Adrenal gland (tissue), 12 donors: Measurements from ENCODE around the gene GRIA3. TPM values are rescaled to one million over a fixed set of nuclear protein-coding genes. Genes with fewer than 3 reads are reported as not detected.

Source experiments
- DNase-seq, 7 donors: peaks; one replicate each; pipeline ENCODE4 v3.0.0-alpha.2; 2019 to 2020
- H3K27ac ChIP-seq, 5 donors: fragments of 200-600 bp; sonication (generic) in 4 of 5; 1 replicate in 3 of 5; 2 replicates in 2 of 5; pipeline versions ENCODE4 v1.5.1 to v1.8.0; 2016 to 2020; ENCODE audit warnings: mild to moderate bottlenecking in 1 of 5
- H3K27me3 ChIP-seq: fragments of 200-600 bp; 2 replicates; pipeline ENCODE4 v1.8.0; 2021
- H3K36me3 ChIP-seq, 2 donors: fragments of 200-600 bp; replicated peaks in 1 of 2; 1 replicate in 1 of 2; 2 replicates in 1 of 2; pipeline versions ENCODE4 v1.5.1 to v1.8.0; 2018 to 2022
- H3K4me1 ChIP-seq, 2 donors: fragments of 200-600 bp; replicated peaks in 1 of 2; 1 replicate in 1 of 2; 2 replicates in 1 of 2; pipeline versions ENCODE4 v1.5.1 to v1.8.0; 2018 to 2021
- H3K4me3 ChIP-seq, 4 donors: fragments of 200-600 bp; sonication (generic) in 3 of 4; one replicate each; pipeline ENCODE4 v1.5.1; 2016 to 2018
- H3K9me3 ChIP-seq, 3 donors: fragments of 200-600 bp; sonication (generic) in 1 of 3; replicated peaks in 1 of 3; 1 replicate in 2 of 3; 2 replicates in 1 of 3; pipeline versions ENCODE4 v1.5.1 to v1.8.0; 2016 to 2021
- POLR2A ChIP-seq, 2 donors: fragments of 450-650 bp; IDR thresholded peaks; one replicate each; pipeline ENCODE4 v1.6.1; 2017; ENCODE audit warnings: antibody characterized with exemption in 2 of 2, mild to moderate bottlenecking in 2 of 2, moderate library complexity in 1 of 2
- WGBS, 4 donors: extraction: QIAGEN DNeasy Blood & Tissue Kit in 2 of 4; methylation state at CpG; one replicate each; pipeline versions ENCODE4 v1.1.5 to v1.1.7; 2013 to 2017; 5-methylcytosine and 5-hydroxymethylcytosine counted together
- intact Hi-C, 2 donors: fragments of 100-400 bp; cut with DNase I; formaldehyde crosslinking; loops; one replicate each; pipeline versions ENCODE4 v1.14.1 to v1.15.0; 2022 to 2023
- polyA plus RNA-seq, 3 donors: library from polyadenylated mRNA; stranded (reverse); fragments of 200-250 nt in 2 of 3; fragments of 350-450 nt in 1 of 3; fragmentation: Illumina TruSeq in 1 of 3; extraction: RNeasy Lipid Tissue Mini Kit (QIAGEN cat#74804) in 1 of 3; gene quantifications; one replicate each; pipeline ENCODE4 v1.2.3, GENCODE V29; 2013 to 2014
- total RNA-seq, 9 donors: library from RNA; depleted of rRNA in 4 of 9; stranded (reverse); fragments of >200 nt in 4 of 9; fragments of 120-200 nt in 1 of 9; fragmentation: NEBNext Ultra II Directional in 1 of 9; extraction: Animal tissue kit (Norgen Biotek cat#: 25700) in 1 of 9; gene quantifications; one replicate each; pipeline versions ENCODE4 v1.1.0 to v1.2.4, GENCODE V29; 2013 to 2023
- TF ChIP-seq, protein P1 (sequence below), 6 experiments: fragments of 450-650 bp in 4 of 6; fragments of 200-600 bp in 2 of 6; sonication (generic) in 1 of 6; IDR thresholded peaks; 1 replicate in 5 of 6; 2 replicates in 1 of 6; pipeline versions ENCODE4 v1.5.1 to v1.8.0; 2016 to 2021; ENCODE audit warnings: antibody characterized with exemption in 6 of 6, mild to moderate bottlenecking in 2 of 6, moderate library complexity in 1 of 6
- donor health status: healthy with polysubstance abuse.
- donor health status: Bipolar disorder and iron deficiency.
- donor health status: DM: yes; HTN: yes; CAD: no.
- donor health status: DM: no; HTN: no; CAD: no.
- donor health status: DM: no; HTN: no; CAD: no.
- donor health status: DM: yes; HTN: yes; CAD: no.

The GRIA3 gene
- total and polyA plus RNA-seq, 12 donors: 9.1 to 51.9 (median 21.1) TPM

DNA sequence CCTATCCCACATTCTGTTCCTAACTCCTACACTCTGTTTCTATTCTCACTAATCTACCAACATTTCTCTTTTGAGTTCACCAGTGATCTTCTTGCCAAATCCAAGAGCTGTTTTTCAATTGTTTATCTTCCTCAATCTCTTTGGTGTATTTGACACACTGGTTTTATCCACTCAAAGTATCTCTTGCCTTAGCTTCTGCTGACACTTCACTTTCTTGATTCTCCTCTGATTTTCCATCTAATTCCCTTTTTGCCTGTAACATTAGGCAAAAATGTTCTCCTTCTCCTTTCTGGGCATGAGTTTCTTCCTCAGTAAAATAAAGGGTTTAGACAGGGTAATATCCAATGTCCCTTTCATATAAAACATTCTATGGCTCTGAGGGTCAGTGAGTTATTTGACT lies 26.2 kb downstream of the GRIA3 start:
- H3K4me1 ChIP-seq: peaks cover 1 to 11% of the 10 kb centered on the region in 2 donors
- no peaks in the 10 kb centered on the region for H3K36me3 ChIP-seq
- no peak for TF ChIP-seq POLR2A (IDR thresholded peaks at IDR 0.05)
- TF ChIP-seq, protein P1, sequence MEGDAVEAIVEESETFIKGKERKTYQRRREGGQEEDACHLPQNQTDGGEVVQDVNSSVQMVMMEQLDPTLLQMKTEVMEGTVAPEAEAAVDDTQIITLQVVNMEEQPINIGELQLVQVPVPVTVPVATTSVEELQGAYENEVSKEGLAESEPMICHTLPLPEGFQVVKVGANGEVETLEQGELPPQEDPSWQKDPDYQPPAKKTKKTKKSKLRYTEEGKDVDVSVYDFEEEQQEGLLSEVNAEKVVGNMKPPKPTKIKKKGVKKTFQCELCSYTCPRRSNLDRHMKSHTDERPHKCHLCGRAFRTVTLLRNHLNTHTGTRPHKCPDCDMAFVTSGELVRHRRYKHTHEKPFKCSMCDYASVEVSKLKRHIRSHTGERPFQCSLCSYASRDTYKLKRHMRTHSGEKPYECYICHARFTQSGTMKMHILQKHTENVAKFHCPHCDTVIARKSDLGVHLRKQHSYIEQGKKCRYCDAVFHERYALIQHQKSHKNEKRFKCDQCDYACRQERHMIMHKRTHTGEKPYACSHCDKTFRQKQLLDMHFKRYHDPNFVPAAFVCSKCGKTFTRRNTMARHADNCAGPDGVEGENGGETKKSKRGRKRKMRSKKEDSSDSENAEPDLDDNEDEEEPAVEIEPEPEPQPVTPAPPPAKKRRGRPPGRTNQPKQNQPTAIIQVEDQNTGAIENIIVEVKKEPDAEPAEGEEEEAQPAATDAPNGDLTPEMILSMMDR (IDR thresholded peaks at IDR 0.05): no peak
- no peaks in the 10 kb centered on the region for H3K27me3 ChIP-seq
- no peaks in the 10 kb centered on the region for H3K9me3 ChIP-seq
- no peak overlapping the region for H3K4me3 ChIP-seq
- intact Hi-C loops: no loop called here
- no peak for DNase-seq
- H3K27ac ChIP-seq: no peak overlapping the region

DNA sequence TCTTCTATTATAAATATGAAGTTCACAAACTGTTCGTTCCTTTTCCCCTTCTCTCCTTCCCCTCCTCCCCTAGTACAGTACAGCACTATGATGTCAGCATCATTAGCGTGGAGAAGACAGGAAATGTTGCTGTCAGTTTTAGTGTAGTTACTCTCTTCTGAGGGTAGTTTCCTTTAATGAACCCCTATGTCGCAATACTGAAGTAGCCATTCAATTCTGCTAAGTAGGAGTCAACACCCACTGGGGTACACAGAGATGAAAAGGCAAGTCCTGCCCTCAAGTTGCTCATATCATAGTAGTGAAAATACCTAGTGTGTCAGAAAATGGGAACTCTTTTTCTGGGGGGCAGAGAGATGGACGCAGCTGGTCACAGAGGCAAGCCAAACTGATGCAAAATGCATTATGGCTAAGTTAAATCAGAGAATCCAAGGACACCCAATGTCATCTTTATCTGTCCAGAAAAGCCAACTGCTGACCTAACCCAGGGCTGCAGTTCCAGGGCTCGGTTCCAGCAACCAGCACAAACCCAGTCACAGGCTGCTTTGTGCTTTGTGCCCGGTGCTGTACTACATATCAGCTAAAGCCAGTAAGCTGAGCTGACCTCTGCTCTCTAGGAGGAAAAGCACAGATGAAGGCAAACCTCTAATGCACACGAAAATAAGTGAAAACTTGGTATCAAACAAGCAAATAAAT lies 31.5 kb downstream of the GRIA3 start:
- no peaks in the 10 kb centered on the region for H3K9me3 ChIP-seq
- peak; percentile 46 to 74 (median 63) for DNase-seq
- H3K4me1 ChIP-seq: peaks cover 16 to 23% of the 10 kb centered on the region in 2 donors
- no peak for TF ChIP-seq POLR2A (IDR thresholded peaks at IDR 0.05)
- TF ChIP-seq, protein P1 (IDR thresholded peaks at IDR 0.05): no peak
- 40 to 45% (median 42%) methylated on average over 4 to 7 of the region's 7 CpGs for WGBS, 4 donors
- intact Hi-C loops: no loop called here
- H3K27me3 ChIP-seq: no peaks in the 10 kb centered on the region
- no peaks in the 10 kb centered on the region for H3K36me3 ChIP-seq
- peak overlapping the region in 3 of 5 donors; percentile 41 to 56 (median 47) for H3K27ac ChIP-seq
- no peak overlapping the region for H3K4me3 ChIP-seq

DNA sequence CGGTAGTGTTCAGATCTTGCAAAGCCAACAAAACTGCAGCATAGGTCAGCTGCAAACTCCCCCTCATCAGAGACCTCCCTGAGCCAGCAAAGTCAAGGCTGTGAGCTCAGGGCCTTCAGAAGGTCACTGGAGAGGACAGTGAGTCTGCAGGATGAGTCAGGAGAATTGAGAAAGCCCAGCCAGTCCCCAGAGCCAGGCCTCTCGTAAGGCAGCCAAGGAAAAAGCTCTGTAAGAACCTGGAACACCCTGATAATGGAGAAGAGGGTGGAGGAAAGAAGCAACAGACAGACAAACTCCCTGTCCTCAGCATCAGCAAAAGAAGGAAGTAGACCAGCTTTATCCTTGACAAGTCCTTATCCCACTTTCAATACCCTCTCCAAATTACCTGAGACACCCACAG lies 33.0 kb downstream of the GRIA3 start:
- intact Hi-C loops: no loop called here
- peak in 1 of 2 donors; percentile 47 for TF ChIP-seq POLR2A (IDR thresholded peaks at IDR 0.05)
- TF ChIP-seq, protein P1 (IDR thresholded peaks at IDR 0.05): no peak
- 0 to 39% (median 16%) methylated on average over 1 to 2 of the region's 2 CpGs for WGBS, 4 donors
- DNase-seq: peak; percentile 43 to 80 (median 74)
- no peaks in the 10 kb centered on the region for H3K9me3 ChIP-seq
- H3K4me3 ChIP-seq: no peak overlapping the region
- H3K27ac ChIP-seq: peak overlapping the region in 3 of 5 donors; percentile 47 to 75 (median 60)
- peaks cover 16 to 23% of the 10 kb centered on the region in 2 donors for H3K4me1 ChIP-seq
- H3K27me3 ChIP-seq: no peaks in the 10 kb centered on the region
- no peaks in the 10 kb centered on the region for H3K36me3 ChIP-seq

DNA sequence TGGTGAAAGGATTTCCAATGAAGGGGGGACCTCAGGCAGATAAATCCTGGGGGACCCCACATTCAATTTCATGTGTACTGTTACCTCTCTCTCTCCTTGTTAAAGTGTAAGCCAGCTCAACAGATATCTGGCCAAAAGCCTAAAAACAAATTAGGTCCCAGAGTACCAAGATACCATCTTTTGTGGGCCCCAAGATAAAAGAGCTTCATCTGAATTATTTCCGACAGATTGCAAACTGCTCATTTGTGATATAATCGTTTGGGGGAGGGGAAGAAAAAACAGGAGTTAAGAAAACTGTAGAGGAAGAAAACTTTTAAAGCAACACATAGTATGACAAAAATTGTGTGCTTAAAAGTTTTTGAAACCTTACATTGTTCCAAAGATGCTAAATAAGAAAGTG lies 33.6 kb downstream of the GRIA3 start:
- Histone ChIP-seq H3K36me3 (no peaks in the 10 kb centered on the region), H3K4me1 (peaks cover 17 to 23% of the 10 kb centered on the region in 2 donors), H3K27me3 (no peaks in the 10 kb centered on the region), H3K27ac (peak overlapping the region in 4 of 5 donors; percentile 47 to 75 (median 60)), H3K4me3 (no peak overlapping the region), H3K9me3 (no peaks in the 10 kb centered on the region)
- DNase-seq: no peak
- WGBS, 4 donors: 75 to 82% (median 77%) methylated on average over 2 of the region's 2 CpGs
- no peak for TF ChIP-seq POLR2A (IDR thresholded peaks at IDR 0.05)
- TF ChIP-seq, protein P1 (IDR thresholded peaks at IDR 0.05): no peak
- intact Hi-C loops: no loop called here
